GM18907 (cell line): ENCODE results near the gene MSI2.

Source experiments
- ATAC-seq: cut with Tn5 transposase; IDR thresholded peaks from one replicate; pipeline ENCODE4 v1.9.1; 2021; ENCODE audit warnings: mild to moderate bottlenecking, moderate library complexity; ENCODE audit not compliant: unreplicated experiment

MSI2 gene

DNA sequence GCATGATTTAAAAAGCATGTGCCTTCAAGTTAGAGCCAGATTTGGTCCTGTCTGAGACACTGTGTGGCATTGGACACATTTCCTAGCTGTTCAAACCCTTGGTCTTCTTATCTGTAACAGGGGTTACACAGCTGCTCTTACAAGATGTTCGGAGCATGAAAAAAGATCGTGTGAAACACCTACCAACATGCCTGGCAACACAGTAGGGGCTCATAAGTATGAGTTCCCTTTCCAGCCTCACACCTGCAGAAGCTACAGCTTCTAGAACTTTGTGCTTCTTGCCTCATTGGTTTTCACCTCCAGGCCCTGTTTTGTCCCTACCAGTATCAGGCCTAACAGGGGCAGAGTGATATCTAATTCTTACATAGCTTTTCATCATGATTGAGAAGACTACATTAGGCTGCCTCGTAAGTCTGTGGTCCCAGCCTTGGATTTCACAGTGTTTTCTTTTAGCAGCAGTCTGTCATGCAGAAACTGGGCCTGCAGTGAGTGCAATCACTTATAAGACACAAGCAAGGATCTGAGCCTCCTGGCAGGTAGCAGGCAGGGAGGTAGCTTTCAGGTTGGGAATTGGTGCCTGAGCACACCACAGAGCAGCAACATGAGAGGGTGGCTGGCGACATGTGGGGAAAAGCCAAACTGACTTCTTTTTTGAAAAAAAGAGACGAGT lies 410.0 kb downstream of the MSI2 start:
- ATAC-seq, result no peak

GRCh38 chr17:57666946-57667345 lies 410.6 kb downstream of the MSI2 start:
- ATAC-seq, result no peak

- ATAC-seq, result no peak
Measured at GRCh38 chr17:57667461-57667923, 411.2 kb downstream of the MSI2 start.

GRCh38 chr17:57668332-57668731 lies 412.0 kb downstream of the MSI2 start:
- no peak for ATAC-seq

DNA sequence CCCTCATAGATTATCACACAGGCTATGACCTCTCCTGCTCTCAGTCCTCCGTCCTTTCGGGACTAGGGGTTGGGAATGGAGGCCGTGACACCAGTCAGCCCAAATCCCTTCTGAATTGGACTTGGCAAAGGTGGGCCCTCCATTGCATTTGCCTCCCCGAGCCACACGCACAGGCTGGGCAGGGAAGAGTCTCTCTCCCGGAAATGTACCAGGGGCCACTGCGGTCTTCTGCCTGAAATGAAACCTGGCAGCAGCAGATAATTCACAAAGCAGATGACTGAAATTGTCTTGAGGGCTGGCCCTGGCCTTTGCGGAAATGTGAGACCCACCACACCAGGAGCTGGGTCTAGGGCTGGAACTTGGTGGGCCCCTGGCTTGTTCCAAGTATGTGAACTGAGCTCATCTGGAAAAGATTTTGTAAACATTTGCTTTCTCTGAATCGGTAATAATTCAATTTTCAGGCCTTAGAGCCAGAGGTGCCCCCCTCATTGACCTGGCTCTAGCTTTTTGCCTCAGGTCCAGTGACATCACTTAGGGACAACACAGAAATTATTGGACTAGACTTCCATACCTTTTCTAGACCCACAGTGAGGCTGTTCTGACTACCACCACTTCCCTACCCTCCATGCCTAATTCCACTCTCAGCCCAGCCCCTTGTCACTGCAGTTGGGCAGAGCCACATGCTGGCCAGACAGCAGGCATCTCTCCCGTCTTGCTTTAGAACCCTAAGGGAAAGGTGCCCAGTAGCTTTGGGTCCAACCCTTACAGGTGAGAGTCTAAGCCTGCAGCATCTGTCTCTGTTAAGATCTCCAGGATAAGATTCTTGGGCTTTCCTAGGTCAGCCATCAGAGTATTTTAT lies 413.6 kb downstream of the MSI2 start:
- no peak for ATAC-seq

DNA sequence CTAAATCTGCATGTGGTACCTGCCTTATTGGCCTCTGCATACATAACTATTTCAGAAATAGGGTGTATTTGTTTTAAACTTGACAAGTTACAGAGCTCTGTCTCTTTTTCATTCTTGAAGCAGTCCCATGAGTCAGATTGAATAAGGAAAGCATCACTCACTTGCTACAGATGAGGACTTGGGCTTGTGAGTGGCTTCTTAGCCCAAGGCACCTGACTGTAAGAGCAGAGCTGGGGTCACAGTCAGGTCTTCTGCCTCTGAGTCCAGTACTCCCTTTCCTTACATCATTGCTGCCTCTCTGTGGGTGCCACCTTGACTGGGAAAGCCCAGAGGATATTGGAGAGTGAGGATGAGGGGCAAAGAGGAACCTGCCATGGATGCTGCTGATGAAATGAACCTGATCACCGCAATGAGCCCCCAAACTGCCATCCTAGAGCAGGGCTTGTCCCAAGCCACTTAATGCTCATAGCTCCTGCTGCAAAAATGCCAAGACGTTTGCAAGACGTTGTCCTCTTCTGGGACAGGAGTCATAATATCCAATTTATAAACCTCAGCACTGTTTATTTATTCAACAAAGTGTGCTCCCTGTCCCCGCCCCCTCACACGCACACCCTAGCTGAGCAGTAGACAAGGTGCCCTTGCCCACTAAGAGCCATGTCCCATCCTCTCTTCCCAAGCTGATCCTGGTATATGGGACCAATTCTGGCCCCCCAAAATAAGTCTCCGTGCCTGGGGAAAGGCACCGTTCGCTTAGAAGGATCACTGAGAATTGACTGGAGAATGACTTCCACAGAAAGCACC lies 414.6 kb downstream of the MSI2 start:
- ATAC-seq, result no peak

- no peak for ATAC-seq
Measured at GRCh38 chr17:57671667-57672632, 415.6 kb downstream of the MSI2 start.

GRCh38 chr17:57672971-57673370 lies 416.6 kb downstream of the MSI2 start:
- no peak for ATAC-seq

DNA sequence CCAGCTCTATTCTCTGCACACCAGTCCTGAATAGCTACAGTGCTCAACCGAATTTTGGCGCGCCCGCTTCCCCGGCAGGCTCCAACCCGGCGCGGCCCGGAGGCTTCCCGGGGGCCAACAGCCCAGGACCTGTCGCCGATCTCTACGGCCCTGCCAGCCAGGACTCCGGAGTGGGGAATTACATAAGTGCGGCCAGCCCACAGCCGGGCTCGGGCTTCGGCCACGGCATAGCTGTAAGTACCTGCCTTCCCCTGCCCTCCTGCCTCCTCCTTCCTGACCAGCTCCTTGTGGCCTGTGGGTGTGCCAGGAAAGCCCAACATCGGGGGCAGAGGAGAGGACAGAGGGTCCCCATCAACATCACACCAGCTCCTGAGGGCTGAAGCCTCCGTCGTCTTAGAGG lies 418.6 kb downstream of the MSI2 start:
- no peak for ATAC-seq

DNA sequence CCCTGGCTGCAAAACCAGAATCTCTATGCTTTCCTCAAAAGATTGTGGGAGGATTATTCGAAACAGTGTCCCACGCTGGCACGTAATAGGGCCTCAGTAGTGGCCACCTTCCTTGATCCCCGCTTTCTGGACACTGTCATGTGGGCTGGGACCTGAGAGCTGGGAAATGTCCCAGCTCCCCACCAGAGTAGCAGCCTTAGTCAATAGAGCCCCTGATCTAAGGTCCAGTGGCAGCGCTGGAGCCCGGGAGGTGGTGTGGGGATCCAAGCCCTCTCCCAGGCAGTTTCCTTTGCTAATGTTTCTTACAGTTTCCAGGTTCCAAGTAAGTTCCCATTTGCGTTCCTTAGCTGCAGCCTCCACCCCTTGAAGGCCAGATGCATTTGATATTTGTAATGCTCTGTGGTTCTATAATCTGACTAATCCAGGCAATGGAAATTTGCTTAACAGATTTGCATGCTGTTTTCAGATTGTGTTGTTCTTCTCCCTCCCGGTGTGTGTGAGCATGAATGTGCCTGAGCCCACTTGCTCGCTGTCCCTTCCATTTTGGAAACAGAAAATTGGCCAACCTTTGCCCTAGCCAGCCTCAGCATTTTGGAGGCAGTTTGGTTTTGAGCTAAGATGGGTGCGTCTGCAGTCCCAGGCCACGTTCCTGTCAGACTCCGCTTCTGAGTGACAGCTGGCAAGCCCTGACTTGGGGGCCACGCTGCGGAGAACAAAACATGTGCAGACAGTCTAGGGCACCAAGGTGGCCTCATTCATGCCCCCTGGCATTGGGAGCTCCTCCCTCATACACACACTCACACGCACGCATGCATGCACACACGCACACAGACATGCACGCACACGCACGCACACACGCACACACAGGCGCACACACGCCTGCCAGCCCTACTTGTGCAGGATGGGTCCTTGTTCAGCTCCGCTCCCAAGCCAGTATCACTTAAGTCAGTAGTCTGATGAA lies 419.4 kb downstream of the MSI2 start:
- ATAC-seq, result no peak

DNA sequence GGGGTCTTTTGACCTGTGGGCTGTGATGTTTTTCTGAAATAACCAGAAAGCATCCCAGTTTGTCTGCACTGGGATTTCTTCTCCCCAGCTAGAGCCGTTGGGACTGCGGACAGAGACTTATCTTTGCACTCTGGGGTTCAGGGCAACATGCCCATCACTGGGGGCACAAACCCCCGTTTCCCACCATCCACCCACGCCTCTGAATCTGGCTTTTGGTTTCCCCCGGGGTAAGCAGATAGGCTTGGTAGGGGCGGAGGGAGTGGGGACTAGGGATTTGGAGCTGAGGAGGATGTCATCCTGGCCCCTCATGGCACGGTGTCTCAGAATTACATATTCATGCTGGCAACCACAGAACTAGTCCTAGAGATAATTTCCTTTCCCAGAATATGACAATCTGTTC lies 420.2 kb downstream of the MSI2 start:
- ATAC-seq, result no peak

DNA sequence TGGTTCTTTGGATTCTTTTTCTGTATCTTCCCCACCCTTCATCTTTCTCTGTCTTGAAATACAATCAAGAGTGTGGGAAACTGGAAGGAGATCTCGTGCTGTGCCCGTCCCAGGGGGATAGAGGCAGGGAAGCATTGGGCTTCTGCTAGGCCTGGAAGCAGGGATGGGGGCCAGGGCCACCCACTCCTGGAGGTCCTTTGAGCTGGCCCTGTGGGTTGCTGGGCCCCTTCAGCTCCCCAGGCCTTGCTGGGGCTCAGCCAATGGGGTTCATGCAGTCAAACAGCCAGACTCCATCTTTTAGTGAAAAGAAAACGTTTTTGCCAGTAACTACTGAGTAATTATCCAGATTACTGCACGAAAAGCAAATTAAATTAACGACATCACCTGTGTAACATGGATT lies 421.0 kb downstream of the MSI2 start:
- ATAC-seq, result no peak

GRCh38 chr17:57677858-57678257 lies 421.5 kb downstream of the MSI2 start:
- no peak for ATAC-seq

GRCh38 chr17:57678393-57678792 lies 422.1 kb downstream of the MSI2 start:
- no peak for ATAC-seq

- no peak for ATAC-seq
Measured at GRCh38 chr17:57679356-57679755, 423.0 kb downstream of the MSI2 start.

DNA sequence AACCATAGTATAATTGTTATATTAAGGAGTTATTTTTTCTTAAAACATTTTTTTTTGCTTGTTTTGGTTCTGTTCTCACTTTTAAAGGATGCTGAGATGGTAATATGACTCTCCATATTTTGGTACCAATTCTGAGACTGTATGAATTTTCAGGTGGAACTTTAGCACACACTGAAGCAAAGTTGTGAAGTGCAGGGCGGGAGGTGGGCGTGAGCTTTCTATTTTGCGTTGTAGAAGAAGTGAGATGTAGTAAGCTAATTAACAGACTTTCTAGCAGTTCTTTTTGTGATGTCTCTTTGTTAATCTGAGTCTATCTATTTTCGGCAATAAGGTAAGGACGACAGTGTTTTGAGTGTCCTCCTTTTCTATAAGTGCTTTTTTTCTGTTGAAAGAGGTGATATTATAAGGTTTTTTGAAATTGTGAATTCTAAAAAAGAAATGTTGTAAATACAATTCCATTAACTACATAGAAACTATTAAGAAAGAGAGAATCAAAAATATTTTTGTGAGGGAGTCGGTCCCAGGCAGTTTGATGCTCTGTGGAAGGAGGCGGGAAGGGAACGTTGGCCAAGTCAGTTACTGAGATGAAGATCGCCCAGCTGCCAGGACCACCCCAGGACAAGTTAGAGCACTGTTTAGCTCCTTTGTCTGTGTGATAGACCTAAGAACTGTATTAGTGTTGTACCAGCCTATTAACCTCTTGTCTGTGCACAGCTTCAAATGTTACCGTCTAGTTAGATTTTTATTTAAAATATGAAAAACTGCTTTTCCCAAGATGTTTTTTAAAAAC lies 423.8 kb downstream of the MSI2 start:
- no peak for ATAC-seq

DNA sequence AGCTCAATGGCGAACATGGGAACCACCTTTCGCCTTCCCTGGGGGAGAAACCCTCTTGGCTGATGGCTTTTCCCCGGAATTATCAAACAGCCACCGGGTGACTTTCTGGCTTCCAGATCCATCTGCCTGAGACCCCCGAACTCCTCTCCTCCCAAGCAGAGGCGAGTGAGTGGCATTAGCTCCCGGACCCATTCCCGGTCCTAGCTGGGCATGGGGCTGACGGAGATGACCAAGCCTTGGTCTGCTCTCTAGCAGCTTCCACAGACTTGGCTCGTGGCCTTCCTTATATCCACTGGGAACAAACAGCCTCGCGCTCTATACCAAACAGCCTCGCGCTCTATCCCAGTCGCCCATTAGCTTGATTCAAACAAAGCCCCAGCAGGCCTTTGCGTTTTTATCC lies 426.4 kb downstream of the MSI2 start:
- no peak for ATAC-seq

- ATAC-seq, result no peak
Measured at GRCh38 chr17:57684711-57685498, 428.6 kb downstream of the MSI2 start.
